ENCODE measurements around the gene RPL27A.

DNA sequence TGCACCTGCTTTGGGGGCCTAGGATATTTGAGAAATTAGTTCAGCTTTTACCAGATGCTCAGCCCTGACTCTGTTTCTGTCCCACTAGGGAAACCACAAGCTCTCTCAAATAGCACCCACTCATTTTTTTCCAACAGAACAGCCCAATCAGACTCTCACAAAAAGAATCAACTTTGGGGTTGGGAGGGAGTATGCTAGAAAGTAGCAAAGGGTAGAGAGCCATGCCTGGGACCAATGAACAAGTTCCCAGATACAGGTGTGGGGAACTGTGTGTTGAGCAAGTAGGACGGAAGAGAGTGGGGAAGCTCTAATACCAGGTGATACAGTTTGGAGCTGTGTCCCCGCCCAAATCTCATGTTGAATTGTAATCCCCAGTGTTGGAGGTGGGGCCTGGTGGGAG is 41.3 kb upstream of the RPL27A start:
- TF ChIP-seq, protein P1, sequence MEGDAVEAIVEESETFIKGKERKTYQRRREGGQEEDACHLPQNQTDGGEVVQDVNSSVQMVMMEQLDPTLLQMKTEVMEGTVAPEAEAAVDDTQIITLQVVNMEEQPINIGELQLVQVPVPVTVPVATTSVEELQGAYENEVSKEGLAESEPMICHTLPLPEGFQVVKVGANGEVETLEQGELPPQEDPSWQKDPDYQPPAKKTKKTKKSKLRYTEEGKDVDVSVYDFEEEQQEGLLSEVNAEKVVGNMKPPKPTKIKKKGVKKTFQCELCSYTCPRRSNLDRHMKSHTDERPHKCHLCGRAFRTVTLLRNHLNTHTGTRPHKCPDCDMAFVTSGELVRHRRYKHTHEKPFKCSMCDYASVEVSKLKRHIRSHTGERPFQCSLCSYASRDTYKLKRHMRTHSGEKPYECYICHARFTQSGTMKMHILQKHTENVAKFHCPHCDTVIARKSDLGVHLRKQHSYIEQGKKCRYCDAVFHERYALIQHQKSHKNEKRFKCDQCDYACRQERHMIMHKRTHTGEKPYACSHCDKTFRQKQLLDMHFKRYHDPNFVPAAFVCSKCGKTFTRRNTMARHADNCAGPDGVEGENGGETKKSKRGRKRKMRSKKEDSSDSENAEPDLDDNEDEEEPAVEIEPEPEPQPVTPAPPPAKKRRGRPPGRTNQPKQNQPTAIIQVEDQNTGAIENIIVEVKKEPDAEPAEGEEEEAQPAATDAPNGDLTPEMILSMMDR (IDR thresholded peaks at IDR 0.05): no peak
- TF ChIP-seq POLR2A (IDR thresholded peaks at IDR 0.05): no peak
- no peak for TF ChIP-seq POLR2AphosphoS5 (IDR thresholded peaks at IDR 0.05)
- no peak for TF ChIP-seq EP300 (IDR thresholded peaks at IDR 0.05)
